SK-N-SH treated with all-trans-retinoic acid at 6 μM for 48 hours (cell line): ENCODE measurements around the gene ENDOD1.
A peak's percentile ranks its signal among the peaks of the same experiment; 100 is the strongest.

Source experiments
- ATAC-seq: fragments of 200-7000 bp; cut with Tn5 transposase; 3 replicates; pipeline ENCODE4 v1.9.1; 2020; ENCODE audit warnings: mild to moderate bottlenecking, moderate library complexity
- ARNTL ChIP-seq: fragments of 450-650 bp; formaldehyde crosslinking; IDR thresholded peaks from 2 replicates; pipeline ENCODE4 v1.5.0; 2020; ENCODE audit warnings: low read depth, mild to moderate bottlenecking, moderate library complexity, borderline replicate concordance
- BACH2 ChIP-seq: fragments of 250-450 bp; sonication (Bioruptor Pico); IDR thresholded peaks from 2 replicates; pipeline ENCODE4 v1.9.0; 2021; ENCODE audit warnings: mild to moderate bottlenecking, borderline replicate concordance
- CREB5 ChIP-seq: fragments of 250-450 bp; sonication (Bioruptor Pico); IDR thresholded peaks from 2 replicates; pipeline ENCODE4 v1.5.1; 2020; ENCODE audit warnings: low read depth, mild to moderate bottlenecking, moderate library complexity
- CSDC2 ChIP-seq: fragments of 250-450 bp; sonication (Bioruptor Pico); IDR thresholded peaks from 2 replicates; pipeline ENCODE4 v1.5.0; 2020; ENCODE audit warnings: mild to moderate bottlenecking, moderate library complexity
- CSRNP3 ChIP-seq: fragments of 250-450 bp; sonication (Bioruptor Pico); IDR thresholded peaks from 2 replicates; pipeline ENCODE4 v1.5.1; 2021; ENCODE audit warnings: mild to moderate bottlenecking, moderate library complexity
- ESRRG ChIP-seq: fragments of 250-450 bp; sonication (Bioruptor Pico); IDR thresholded peaks from 2 replicates; pipeline ENCODE4 v1.6.1; 2021; ENCODE audit warnings: mild to moderate bottlenecking
- ISL1 ChIP-seq: fragments of 250-450 bp; sonication (Bioruptor Pico); IDR thresholded peaks from 2 replicates; pipeline ENCODE4 v2.1.2; 2022; ENCODE audit warnings: mild to moderate bottlenecking, moderate library complexity
- OSR1 ChIP-seq: fragments of 250-450 bp; sonication (Bioruptor Pico); IDR thresholded peaks from 2 replicates; pipeline ENCODE4 v1.8.0; 2022; ENCODE audit warnings: moderate library complexity, mild to moderate bottlenecking, inconsistent platforms
- PATZ1 ChIP-seq: fragments of 250-450 bp; sonication (Bioruptor Pico); IDR thresholded peaks from 2 replicates; pipeline ENCODE4 v1.8.0; 2020; ENCODE audit warnings: mild to moderate bottlenecking, moderate library complexity, borderline replicate concordance
- POU6F1 ChIP-seq: fragments of 250-450 bp; sonication (Bioruptor Pico); IDR thresholded peaks from 2 replicates; pipeline ENCODE4 v1.8.0; 2021; ENCODE audit warnings: low read depth, mild to moderate bottlenecking, moderate library complexity, borderline replicate concordance
- RARB ChIP-seq: fragments of 250-450 bp; sonication (Bioruptor Pico); IDR thresholded peaks from 2 replicates; pipeline ENCODE4 v1.8.0; 2021; ENCODE audit warnings: mild to moderate bottlenecking, moderate library complexity
- SNAI2 ChIP-seq: fragments of 250-450 bp; sonication (Bioruptor Pico); IDR thresholded peaks from 2 replicates; pipeline ENCODE4 v1.5.0; 2020; ENCODE audit warnings: mild to moderate bottlenecking, moderate library complexity
- TCF4 ChIP-seq: fragments of 250-450 bp; sonication (Bioruptor Pico); IDR thresholded peaks from 2 replicates; pipeline ENCODE4 v1.8.0; 2021; ENCODE audit warnings: mild to moderate bottlenecking, moderate library complexity, borderline replicate concordance
- TSHZ2 ChIP-seq: fragments of 250-450 bp; sonication (Bioruptor Pico); IDR thresholded peaks from 2 replicates; pipeline ENCODE4 v1.5.0; 2020; ENCODE audit warnings: mild to moderate bottlenecking, moderate library complexity
- ZFP3 ChIP-seq: fragments of 250-450 bp; sonication (Bioruptor Pico); IDR thresholded peaks from 2 replicates; pipeline ENCODE4 v1.5.0; 2020; ENCODE audit warnings: mild to moderate bottlenecking, moderate library complexity
- ZFP30 ChIP-seq: fragments of 450-650 bp; formaldehyde crosslinking; IDR thresholded peaks from 2 replicates; pipeline ENCODE4 v1.5.0; 2022; ENCODE audit warnings: mild to moderate bottlenecking, moderate library complexity
- ZNF565 ChIP-seq: fragments of 450-650 bp; formaldehyde crosslinking; conservative IDR thresholded peaks from 2 replicates; pipeline ENCODE4 v1.5.0; 2020; ENCODE audit warnings: low read depth, mild to moderate bottlenecking, moderate library complexity
- ZNF70 ChIP-seq: fragments of 450-650 bp; formaldehyde crosslinking; IDR thresholded peaks from 2 replicates; pipeline ENCODE4 v1.5.0; 2020; ENCODE audit warnings: mild to moderate bottlenecking, moderate library complexity

The ENDOD1 gene

GRCh38 chr11:95121698-95122097, 32.1 kb downstream of the ENDOD1 start:
- peak; percentile 40 for ATAC-seq
- TF ChIP-seq RARB = no peak
- TF ChIP-seq ISL1 (CRISPR knock-in tag) = peak; percentile 47; the same call in 1 of the 2 replicates
- no peak for TF ChIP-seq ESRRG (CRISPR knock-in tag)
- no peak for TF ChIP-seq ARNTL
- no peak for TF ChIP-seq TSHZ2 (CRISPR knock-in tag)
- no peak for TF ChIP-seq CREB5 (CRISPR knock-in tag)
- TF ChIP-seq, all 23 proteins: peak for 1

- ATAC-seq = no peak
- TF ChIP-seq CSRNP3 (no peak), ZNF70 (CRISPR knock-in tag) (no peak), ARNTL (no peak), CREB5 (CRISPR knock-in tag) (no peak), PATZ1 (no peak), OSR1 (CRISPR knock-in tag) (no peak), TSHZ2 (CRISPR knock-in tag) (no peak), ISL1 (CRISPR knock-in tag) (no peak), ZFP3 (CRISPR knock-in tag) (no peak)
These were observed 33.9 kb downstream of the ENDOD1 start for GRCh38 chr11:95123556-95123955.

- ATAC-seq = no peak
- TF ChIP-seq ZFP30 (no peak), BACH2 (CRISPR knock-in tag) (no peak), ZNF565 (CRISPR knock-in tag) (no peak), POU6F1 (no peak), CSDC2 (no peak), SNAI2 (CRISPR knock-in tag) (no peak), ARNTL (no peak), PATZ1 (no peak), TCF4 (no peak)
These were observed 39.0 kb downstream of the ENDOD1 start for GRCh38 chr11:95128602-95129001.
